Measurements from ENCODE around the gene HS2ST1.

HS2ST1 gene

GRCh38 chr1:87108228-87108627, 193.8 kb downstream of the HS2ST1 start:
- Histone ChIP-seq H3K36me3 (ENCODE audit: insufficient read depth, low read length) (peaks cover 7% of the 10 kb centered on the region; the same call in 1 of the 2 replicates), H3K27ac (ENCODE audit: low read depth, low read length, poor library complexity, severe bottlenecking) (no peak overlapping the region)

GRCh38 chr1:87108814-87109411, 194.5 kb downstream of the HS2ST1 start:
- H3K4me3 ChIP-seq (ENCODE audit: low read depth, low read length, poor library complexity, severe bottlenecking) = no peak overlapping the region
- no peak overlapping the region for H3K9ac ChIP-seq (ENCODE audit: low read length)
- no peaks in the 10 kb centered on the region for H3K27me3 ChIP-seq (ENCODE audit: insufficient read depth, low read length)
- H2AFZ ChIP-seq (ENCODE audit: low read length) = no peak overlapping the region
- no peaks in the 10 kb centered on the region for H3F3A ChIP-seq (ENCODE audit: insufficient read depth, low read length)
- no peaks in the 10 kb centered on the region for H3K9me2 ChIP-seq (ENCODE audit: low read depth, low read length)
- peaks cover 7% of the 10 kb centered on the region; the same call in 1 of the 2 replicates for H3K36me3 ChIP-seq (ENCODE audit: insufficient read depth, low read length)
- no peaks in the 10 kb centered on the region for H3K9me3 ChIP-seq (ENCODE audit: low read length)
- H3K27ac ChIP-seq (ENCODE audit: low read depth, low read length, poor library complexity, severe bottlenecking) = no peak overlapping the region
- H3K4me1 ChIP-seq (ENCODE audit: insufficient read depth, low read length, severe bottlenecking) = peaks cover 9% of the 10 kb centered on the region
- no peak overlapping the region for H3K4me2 ChIP-seq (ENCODE audit: low read length)
- no peaks in the 10 kb centered on the region for H4K20me1 ChIP-seq (ENCODE audit: insufficient read depth, low read length)
- TF ChIP-seq EZH2 (IDR thresholded peaks at IDR 0.05; ENCODE audit: borderline replicate concordance, low read length) = no peak
- TF ChIP-seq, protein P1, sequence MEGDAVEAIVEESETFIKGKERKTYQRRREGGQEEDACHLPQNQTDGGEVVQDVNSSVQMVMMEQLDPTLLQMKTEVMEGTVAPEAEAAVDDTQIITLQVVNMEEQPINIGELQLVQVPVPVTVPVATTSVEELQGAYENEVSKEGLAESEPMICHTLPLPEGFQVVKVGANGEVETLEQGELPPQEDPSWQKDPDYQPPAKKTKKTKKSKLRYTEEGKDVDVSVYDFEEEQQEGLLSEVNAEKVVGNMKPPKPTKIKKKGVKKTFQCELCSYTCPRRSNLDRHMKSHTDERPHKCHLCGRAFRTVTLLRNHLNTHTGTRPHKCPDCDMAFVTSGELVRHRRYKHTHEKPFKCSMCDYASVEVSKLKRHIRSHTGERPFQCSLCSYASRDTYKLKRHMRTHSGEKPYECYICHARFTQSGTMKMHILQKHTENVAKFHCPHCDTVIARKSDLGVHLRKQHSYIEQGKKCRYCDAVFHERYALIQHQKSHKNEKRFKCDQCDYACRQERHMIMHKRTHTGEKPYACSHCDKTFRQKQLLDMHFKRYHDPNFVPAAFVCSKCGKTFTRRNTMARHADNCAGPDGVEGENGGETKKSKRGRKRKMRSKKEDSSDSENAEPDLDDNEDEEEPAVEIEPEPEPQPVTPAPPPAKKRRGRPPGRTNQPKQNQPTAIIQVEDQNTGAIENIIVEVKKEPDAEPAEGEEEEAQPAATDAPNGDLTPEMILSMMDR (IDR thresholded peaks at IDR 0.05; ENCODE audit: low read length) = no peak
- H3K79me2 ChIP-seq (ENCODE audit: insufficient read depth, low read length) = no peaks in the 10 kb centered on the region

More at GRCh38 chr1:87108228-87108627, 193.8 kb downstream of the HS2ST1 start:
- TF ChIP-seq EZH2 (IDR thresholded peaks at IDR 0.05; ENCODE audit: borderline replicate concordance, low read length) = no peak
- TF ChIP-seq, protein P1 (IDR thresholded peaks at IDR 0.05; ENCODE audit: low read length) = no peak
- Histone ChIP-seq H3K79me2 (ENCODE audit: insufficient read depth, low read length) (no peaks in the 10 kb centered on the region), H2AFZ (ENCODE audit: low read length) (no peak overlapping the region), H3K9ac (ENCODE audit: low read length) (no peak overlapping the region), H3K27me3 (ENCODE audit: insufficient read depth, low read length) (no peaks in the 10 kb centered on the region), H3F3A (ENCODE audit: insufficient read depth, low read length) (no peaks in the 10 kb centered on the region), H3K9me2 (ENCODE audit: low read depth, low read length) (no peaks in the 10 kb centered on the region), H4K20me1 (ENCODE audit: insufficient read depth, low read length) (no peaks in the 10 kb centered on the region), H3K9me3 (ENCODE audit: low read length) (no peaks in the 10 kb centered on the region), H3K4me2 (ENCODE audit: low read length) (no peak overlapping the region), H3K4me3 (ENCODE audit: low read depth, low read length, poor library complexity, severe bottlenecking) (no peak overlapping the region), H3K4me1 (ENCODE audit: insufficient read depth, low read length, severe bottlenecking) (peaks cover 9% of the 10 kb centered on the region)

DNA sequence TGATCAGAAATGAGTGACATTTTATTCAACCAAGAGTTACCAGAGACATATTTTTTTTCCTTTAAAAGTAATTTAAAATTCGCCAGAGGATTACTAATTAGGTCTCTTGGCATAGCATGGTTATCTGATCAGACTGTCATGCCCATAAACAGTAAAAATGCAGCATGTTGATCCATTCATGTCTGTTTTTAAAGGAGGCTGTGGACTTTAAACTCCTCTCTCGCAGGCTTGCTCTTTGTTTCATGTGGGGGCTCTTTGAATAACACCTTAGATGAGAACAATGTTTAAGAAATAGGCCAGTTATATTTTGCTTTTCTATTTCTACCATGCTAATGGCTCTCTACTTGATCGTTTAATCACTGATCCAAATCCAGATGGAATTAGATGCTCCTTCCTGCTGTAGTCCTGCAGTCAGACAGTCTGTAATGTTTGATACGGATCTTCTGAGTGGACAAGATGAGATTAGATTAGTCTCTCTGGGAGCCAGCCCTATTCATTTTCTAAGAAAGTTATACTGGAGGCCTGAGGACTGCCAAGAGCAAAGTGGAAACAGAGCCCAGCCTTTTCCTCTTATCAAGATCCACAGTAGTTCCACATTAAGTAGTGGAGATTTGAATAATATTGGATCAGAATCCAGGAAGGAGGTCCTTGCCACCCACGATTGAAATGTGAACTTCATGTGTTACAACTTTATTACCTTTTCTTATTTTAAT, 197.4 kb downstream of the HS2ST1 start:
- no peak overlapping the region for H3K9ac ChIP-seq (ENCODE audit: low read length)
- no peaks in the 10 kb centered on the region for H3K36me3 ChIP-seq (ENCODE audit: insufficient read depth, low read length)
- no peaks in the 10 kb centered on the region for H4K20me1 ChIP-seq (ENCODE audit: insufficient read depth, low read length)
- H2AFZ ChIP-seq (ENCODE audit: low read length) = no peak overlapping the region
- H3K27me3 ChIP-seq (ENCODE audit: insufficient read depth, low read length) = no peaks in the 10 kb centered on the region
- no peaks in the 10 kb centered on the region for H3K79me2 ChIP-seq (ENCODE audit: insufficient read depth, low read length)
- no peak overlapping the region for H3K4me2 ChIP-seq (ENCODE audit: low read length)
- no peaks in the 10 kb centered on the region for H3F3A ChIP-seq (ENCODE audit: insufficient read depth, low read length)
- H3K9me2 ChIP-seq (ENCODE audit: low read depth, low read length) = no peaks in the 10 kb centered on the region
- H3K4me3 ChIP-seq (ENCODE audit: low read depth, low read length, poor library complexity, severe bottlenecking) = no peak overlapping the region
- TF ChIP-seq EZH2 (IDR thresholded peaks at IDR 0.05; ENCODE audit: borderline replicate concordance, low read length) = no peak
- TF ChIP-seq, protein P1 (IDR thresholded peaks at IDR 0.05; ENCODE audit: low read length) = no peak
- H3K4me1 ChIP-seq (ENCODE audit: insufficient read depth, low read length, severe bottlenecking) = peaks cover 1% of the 10 kb centered on the region
- H3K27ac ChIP-seq (ENCODE audit: low read depth, low read length, poor library complexity, severe bottlenecking) = no peak overlapping the region
- H3K9me3 ChIP-seq (ENCODE audit: low read length) = no peaks in the 10 kb centered on the region

Measured in OCI-LY1 (cell line).